Esophagus muscularis mucosa (tissue), 4 donors: ENCODE measurements around the gene GALNT14. TPM values are rescaled to one million over a fixed set of nuclear protein-coding genes. Genes with fewer than 3 reads are reported as not detected.

Source experiments
- DNase-seq: peaks from one replicate; pipeline ENCODE4 v3.0.0-alpha.2; 2017; ENCODE audit errors: extremely low spot score
- H3K27ac ChIP-seq, 4 donors: fragments of 200-600 bp; sonication (generic); replicated peaks in 1 of 4; 1 replicate in 3 of 4; 2 replicates in 1 of 4; pipeline ENCODE4 v1.5.1; 2016 to 2019; ENCODE audit warnings: mild to moderate bottlenecking in 1 of 4
- H3K27me3 ChIP-seq, 4 donors: fragments of 200-600 bp; sonication (generic); one replicate each; pipeline versions ENCODE4 v1.5.1 to v1.6.0; 2016 to 2019
- H3K36me3 ChIP-seq, 4 donors: fragments of 200-600 bp; sonication (generic); one replicate each; pipeline ENCODE4 v1.5.1; 2016 to 2019
- H3K4me1 ChIP-seq, 4 donors: fragments of 200-600 bp; sonication (generic); one replicate each; pipeline ENCODE4 v1.5.1; 2016 to 2019
- H3K4me3 ChIP-seq, 4 donors: fragments of 200-600 bp; sonication (generic); 1 replicate in 2 of 4; 2 replicates in 2 of 4; pipeline ENCODE4 v1.5.1; 2016 to 2019; ENCODE audit warnings: mild to moderate bottlenecking in 4 of 4, moderate library complexity in 1 of 4
- H3K9me3 ChIP-seq, 4 donors: fragments of 200-600 bp; sonication (generic); 1 replicate in 3 of 4; 2 replicates in 1 of 4; pipeline ENCODE4 v1.5.1; 2016 to 2019
- CTCF ChIP-seq, 3 experiments: fragments of 200-600 bp in 2 of 3; fragments of 450-650 bp in 1 of 3; sonication (generic) in 2 of 3; IDR thresholded peaks; one replicate each; pipeline ENCODE4 v1.5.1; 2017 to 2019; ENCODE audit warnings: antibody characterized with exemption in 3 of 3, mild to moderate bottlenecking in 2 of 3, moderate library complexity in 1 of 3
- EP300 ChIP-seq: sonication (generic); formaldehyde crosslinking; IDR thresholded peaks from one replicate; pipeline ENCODE4 v1.6.1; 2017; ENCODE audit warnings: antibody characterized with exemption
- POLR2A ChIP-seq: fragments of 450-650 bp; IDR thresholded peaks from one replicate; pipeline ENCODE4 v1.6.1; 2017; ENCODE audit warnings: antibody characterized with exemption, moderate library complexity, mild to moderate bottlenecking, low read depth
- POLR2AphosphoS5 ChIP-seq, 2 donors: sonication (generic); formaldehyde crosslinking; IDR thresholded peaks; one replicate each; pipeline ENCODE4 v1.6.1; 2017; ENCODE audit warnings: antibody characterized with exemption in 2 of 2
- WGBS: methylation state at CpG from one replicate; pipeline ENCODE4 v1.1.5; 2018; 5-methylcytosine and 5-hydroxymethylcytosine counted together
- intact Hi-C: fragments of 100-400 bp; cut with DNase I; formaldehyde crosslinking; loops from one replicate; pipeline ENCODE4 v1.15.1; 2023
- total RNA-seq, 4 donors: library from RNA; depleted of rRNA; stranded (reverse); fragments of >200 nt; gene quantifications; one replicate each; pipeline versions ENCODE4 v1.1.0 to v1.2.1, GENCODE V29; 2016

The GALNT14 gene
- total RNA-seq, 4 donors from 2014 or later: 0.33 to 1.0 (median 0.80) TPM; not detected in 1

DNA sequence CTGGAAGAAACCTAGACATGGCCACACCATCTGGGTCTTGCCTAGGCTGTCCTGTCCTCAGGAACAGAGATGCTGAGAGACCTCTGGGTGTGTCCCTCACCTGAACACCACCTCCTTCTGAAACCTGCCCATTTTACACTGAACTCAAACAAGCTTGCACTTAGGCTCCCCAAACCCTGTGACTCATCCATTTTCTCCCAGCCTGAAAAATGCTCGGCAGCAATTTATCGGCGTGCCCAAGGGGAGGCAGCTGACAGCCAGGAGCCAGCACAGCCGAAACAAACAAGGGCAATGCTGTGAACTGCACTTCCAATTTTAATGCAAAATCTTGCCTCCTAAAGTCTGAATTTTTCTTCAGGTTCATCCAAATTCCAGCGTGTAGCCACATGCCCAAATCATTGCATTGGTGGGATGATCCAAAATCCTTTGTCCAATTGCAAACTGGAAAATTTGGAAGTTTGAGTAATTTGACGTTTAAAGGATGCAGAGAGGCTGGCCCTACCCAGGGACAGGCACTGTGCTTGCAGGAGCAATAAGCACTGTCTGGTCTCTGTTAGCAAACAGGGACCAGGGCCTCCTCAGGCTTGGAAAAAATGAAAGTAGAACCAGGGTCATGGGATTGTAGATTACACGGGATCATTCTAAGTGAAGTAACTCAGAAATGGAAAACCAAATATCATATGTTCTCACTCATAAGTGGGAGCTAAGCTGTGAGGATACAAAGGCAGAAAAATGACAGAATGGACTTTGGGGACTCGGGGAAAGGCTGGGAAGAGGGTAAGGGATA is 67.7 kb downstream of the GALNT14 start:
- intact Hi-C loops: no loop called here
- H3K9me3 ChIP-seq: no peaks in the 10 kb centered on the region
- 89% methylated on average over 8 of the region's 8 CpGs for WGBS
- H3K4me1 ChIP-seq: peaks cover 0 to 3% (median 0%) of the 10 kb centered on the region in 4 donors
- no peak overlapping the region for H3K4me3 ChIP-seq
- H3K27ac ChIP-seq: no peak overlapping the region
- DNase-seq: no peak
- peaks cover 0 to 30% (median 0%) of the 10 kb centered on the region in 4 donors for H3K27me3 ChIP-seq
- no peaks in the 10 kb centered on the region for H3K36me3 ChIP-seq
- no peak for TF ChIP-seq EP300
- no peak for TF ChIP-seq POLR2A

- H3K27me3 ChIP-seq: peaks cover 0 to 34% (median 0%) of the 10 kb centered on the region in 4 donors
- H3K36me3 ChIP-seq: no peaks in the 10 kb centered on the region
- DNase-seq: no peak
- H3K4me1 ChIP-seq: no peaks in the 10 kb centered on the region
- no peaks in the 10 kb centered on the region for H3K9me3 ChIP-seq
- H3K4me3 ChIP-seq: no peak overlapping the region
- intact Hi-C loops: no loop called here
- 70% methylated on average over 12 of the region's 12 CpGs for WGBS
- H3K27ac ChIP-seq: no peak overlapping the region
- TF ChIP-seq POLR2A: no peak
- no peak for TF ChIP-seq POLR2AphosphoS5 (IDR thresholded peaks at IDR 0.05)
- no peak for TF ChIP-seq EP300
- no peak for TF ChIP-seq CTCF (IDR thresholded peaks at IDR 0.05)
Measured at GRCh38 chr2:31069643-31070325, 68.5 kb downstream of the GALNT14 start.

- intact Hi-C loops: no loop called here
- H3K36me3 ChIP-seq: no peaks in the 10 kb centered on the region
Measured at GRCh38 chr2:31067259-31067658, 71.0 kb downstream of the GALNT14 start.

DNA sequence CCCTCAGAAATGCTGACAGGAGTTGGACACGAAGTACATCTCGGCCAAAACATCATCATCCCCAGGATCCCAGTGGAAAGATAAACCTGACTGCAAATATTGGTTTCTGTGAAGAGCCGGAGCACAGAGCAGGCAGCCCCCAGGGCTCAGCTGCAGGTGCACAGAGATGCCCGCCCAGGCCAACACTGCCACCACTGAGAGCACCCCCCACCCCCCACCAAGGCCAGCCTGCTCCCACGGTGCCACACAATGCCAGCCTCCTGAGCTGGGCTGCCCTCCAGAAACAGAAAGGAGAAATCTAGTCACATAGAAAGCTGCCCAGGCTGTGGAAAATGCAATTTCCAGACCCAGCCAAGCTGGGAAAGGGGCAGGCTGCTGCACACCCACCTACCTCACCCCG is 71.7 kb downstream of the GALNT14 start:
- intact Hi-C loops: no loop called here
- Histone ChIP-seq H3K27me3 (peaks cover 0 to 20% (median 0%) of the 10 kb centered on the region in 4 donors), H3K9me3 (no peaks in the 10 kb centered on the region), H3K27ac (no peak overlapping the region), H3K36me3 (no peaks in the 10 kb centered on the region), H3K4me1 (no peaks in the 10 kb centered on the region), H3K4me3 (no peak overlapping the region)
- no peak for DNase-seq
- 100% methylated on average over 1 of the region's 6 CpGs for WGBS
- TF ChIP-seq CTCF (IDR thresholded peaks at IDR 0.05): no peak
- TF ChIP-seq EP300: no peak
- TF ChIP-seq POLR2AphosphoS5 (IDR thresholded peaks at IDR 0.05): no peak
- TF ChIP-seq POLR2A: no peak

More at GRCh38 chr2:31067259-31067658, 71.0 kb downstream of the GALNT14 start:
- TF ChIP-seq EP300: no peak
- TF ChIP-seq POLR2A: no peak
- no peak for TF ChIP-seq POLR2AphosphoS5 (IDR thresholded peaks at IDR 0.05)
- TF ChIP-seq CTCF (IDR thresholded peaks at IDR 0.05): no peak
- Histone ChIP-seq H3K27ac (no peak overlapping the region), H3K9me3 (no peaks in the 10 kb centered on the region), H3K4me1 (no peaks in the 10 kb centered on the region), H3K27me3 (peaks cover 0 to 20% (median 0%) of the 10 kb centered on the region in 4 donors), H3K4me3 (no peak overlapping the region)
- no peak for DNase-seq
- 77% methylated on average over 5 of the region's 8 CpGs for WGBS

DNA sequence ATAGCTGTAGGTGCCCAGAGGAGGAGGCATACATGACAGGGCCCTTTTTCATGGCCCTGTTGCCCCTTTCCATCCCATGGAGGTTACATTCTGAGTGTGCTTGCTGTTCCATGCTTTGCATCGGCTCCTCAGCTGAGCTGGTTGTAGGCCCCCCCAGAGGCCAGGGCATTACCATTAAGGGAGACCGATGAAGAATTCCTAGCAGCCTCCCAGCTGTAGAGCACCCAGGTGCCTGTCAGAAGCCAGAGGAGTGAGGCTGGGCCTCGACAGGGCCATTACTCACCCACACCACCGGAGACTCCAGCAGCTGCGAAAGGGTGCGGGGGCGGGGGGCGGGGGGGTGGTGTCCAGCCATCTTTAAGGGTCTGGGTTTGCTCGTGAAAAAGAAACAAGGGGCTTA is 72.2 kb downstream of the GALNT14 start:
- Histone ChIP-seq H3K9me3 (no peaks in the 10 kb centered on the region), H3K4me1 (no peaks in the 10 kb centered on the region), H3K36me3 (no peaks in the 10 kb centered on the region), H3K4me3 (no peak overlapping the region), H3K27me3 (peaks cover 0 to 20% (median 0%) of the 10 kb centered on the region in 4 donors), H3K27ac (no peak overlapping the region)
- WGBS: 25% methylated on average over 8 of the region's 9 CpGs
- no peak for DNase-seq
- TF ChIP-seq POLR2AphosphoS5 (IDR thresholded peaks at IDR 0.05) (no peak), CTCF (IDR thresholded peaks at IDR 0.05) (no peak), EP300 (no peak), POLR2A (no peak)
- intact Hi-C loops: no loop called here
